Heart left ventricle (tissue), 13 donors: ENCODE measurements around the gene UBE2I.

Experiments
- CTCF ChIP-seq, 12 donors: fragments of 200-600 bp; sonication (generic) in 4 of 12; IDR thresholded peaks; one replicate each; pipeline versions ENCODE4 v1.5.0 to v1.8.0; 2018 to 2022; ENCODE audit warnings: antibody characterized with exemption in 12 of 12, mild to moderate bottlenecking in 5 of 12
- POLR2A ChIP-seq, 2 donors: fragments of 450-650 bp; IDR thresholded peaks; one replicate each; pipeline ENCODE4 v1.6.1; 2017; ENCODE audit warnings: antibody characterized with exemption in 2 of 2, mild to moderate bottlenecking in 2 of 2, moderate library complexity in 2 of 2
- donor health status: ischemic (EF 13 %, LVEDD 7.1; RV severe dilation, severe dysfunction).
- donor health status: DM: no; HTN: yes; CAD: no.
- donor health status: DM: no; HTN: no; CAD: no.
- donor health status: ischemic (EF 25% LVEDD 6.9; RV normal size, moderate dysfunction).
- donor health status: ischemic (EF 25% LVEDD 5.7; RV mildly dilated, moderate dysfunction).
- donor health status: ischemic (EF 35%, LVEDD 5.7; RV mildly dilated, moderate dysfunction).
- donor health status: nonischemic (EF 11% LVEDD 7.7; RV severe dilation, severe dysfunction).
- donor health status: DM: yes; HTN: yes; CAD: no.
- donor health status: PGD.
- donor health status: ischemic (EF 29% LVEDD 5.4; RV normal size, mild dysfunction).
- donor health status: nonischemic (EF 23%, LVEDD 6.1; RV moderate dilation, normal function).

GRCh38 chr16:1347286-1347855 lies 37.9 kb downstream of the UBE2I start:
- TF ChIP-seq CTCF (IDR thresholded peaks at IDR 0.05) = no peak
- TF ChIP-seq POLR2A (IDR thresholded peaks at IDR 0.05) = no peak
